NCI-H82 treated with DMSO at 0.1 percent for 48 hours (cell line): ENCODE results near the gene PIK3C2B.
"Not testable (repeated sequence)": the region's sequence is repeated elsewhere in the genome, so short reads cannot be mapped to it uniquely, and the experiment has no call there.

Experiments
- DNase-seq: peaks from one replicate; lab custom pipeline; 2025; ENCODE audit not compliant: unreplicated experiment; lab: John Stamatoyannopoulos, UW

Gene PIK3C2B, protein sequence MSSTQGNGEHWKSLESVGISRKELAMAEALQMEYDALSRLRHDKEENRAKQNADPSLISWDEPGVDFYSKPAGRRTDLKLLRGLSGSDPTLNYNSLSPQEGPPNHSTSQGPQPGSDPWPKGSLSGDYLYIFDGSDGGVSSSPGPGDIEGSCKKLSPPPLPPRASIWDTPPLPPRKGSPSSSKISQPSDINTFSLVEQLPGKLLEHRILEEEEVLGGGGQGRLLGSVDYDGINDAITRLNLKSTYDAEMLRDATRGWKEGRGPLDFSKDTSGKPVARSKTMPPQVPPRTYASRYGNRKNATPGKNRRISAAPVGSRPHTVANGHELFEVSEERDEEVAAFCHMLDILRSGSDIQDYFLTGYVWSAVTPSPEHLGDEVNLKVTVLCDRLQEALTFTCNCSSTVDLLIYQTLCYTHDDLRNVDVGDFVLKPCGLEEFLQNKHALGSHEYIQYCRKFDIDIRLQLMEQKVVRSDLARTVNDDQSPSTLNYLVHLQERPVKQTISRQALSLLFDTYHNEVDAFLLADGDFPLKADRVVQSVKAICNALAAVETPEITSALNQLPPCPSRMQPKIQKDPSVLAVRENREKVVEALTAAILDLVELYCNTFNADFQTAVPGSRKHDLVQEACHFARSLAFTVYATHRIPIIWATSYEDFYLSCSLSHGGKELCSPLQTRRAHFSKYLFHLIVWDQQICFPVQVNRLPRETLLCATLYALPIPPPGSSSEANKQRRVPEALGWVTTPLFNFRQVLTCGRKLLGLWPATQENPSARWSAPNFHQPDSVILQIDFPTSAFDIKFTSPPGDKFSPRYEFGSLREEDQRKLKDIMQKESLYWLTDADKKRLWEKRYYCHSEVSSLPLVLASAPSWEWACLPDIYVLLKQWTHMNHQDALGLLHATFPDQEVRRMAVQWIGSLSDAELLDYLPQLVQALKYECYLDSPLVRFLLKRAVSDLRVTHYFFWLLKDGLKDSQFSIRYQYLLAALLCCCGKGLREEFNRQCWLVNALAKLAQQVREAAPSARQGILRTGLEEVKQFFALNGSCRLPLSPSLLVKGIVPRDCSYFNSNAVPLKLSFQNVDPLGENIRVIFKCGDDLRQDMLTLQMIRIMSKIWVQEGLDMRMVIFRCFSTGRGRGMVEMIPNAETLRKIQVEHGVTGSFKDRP (N-terminal part only)

GRCh38 chr1:204494281-204495077 lies at the start of gene PIK3C2B:
Gene PIK3C2B, minus strand, starts transcription at chr1:204494805. Its CDS starts 25,003 bp downstream, at chr1:204469802.
- DNase-seq: peak; percentile 49

- no peak for DNase-seq
Observed at GRCh38 chr1:204544321-204544720, 49.7 kb upstream of the PIK3C2B start.

GRCh38 chr1:204541626-204542025 lies 47.0 kb upstream of the PIK3C2B start:
- DNase-seq: no peak

DNA sequence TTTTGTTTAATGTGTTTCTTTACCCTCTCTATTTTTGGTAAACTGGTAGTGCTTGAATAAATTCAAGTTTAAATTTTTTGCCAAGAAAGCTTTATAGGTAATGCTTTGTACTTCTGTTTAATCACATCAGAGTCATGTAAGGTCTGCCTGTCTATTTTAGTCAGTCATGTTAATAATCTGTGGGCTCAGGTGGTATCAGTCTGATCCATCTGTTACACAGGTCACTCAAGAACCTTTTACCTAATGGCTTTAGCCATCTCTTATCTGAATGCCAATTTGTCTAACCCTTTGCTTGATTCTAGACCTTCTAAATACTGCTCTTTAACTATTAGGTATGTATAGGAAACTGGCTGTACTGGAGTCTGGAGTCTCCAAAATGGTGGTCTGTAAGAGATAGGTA lies 38.2 kb upstream of the PIK3C2B start:
- DNase-seq: no peak

GRCh38 chr1:204530932-204531331 lies 36.3 kb upstream of the PIK3C2B start:
- DNase-seq: no peak

DNA sequence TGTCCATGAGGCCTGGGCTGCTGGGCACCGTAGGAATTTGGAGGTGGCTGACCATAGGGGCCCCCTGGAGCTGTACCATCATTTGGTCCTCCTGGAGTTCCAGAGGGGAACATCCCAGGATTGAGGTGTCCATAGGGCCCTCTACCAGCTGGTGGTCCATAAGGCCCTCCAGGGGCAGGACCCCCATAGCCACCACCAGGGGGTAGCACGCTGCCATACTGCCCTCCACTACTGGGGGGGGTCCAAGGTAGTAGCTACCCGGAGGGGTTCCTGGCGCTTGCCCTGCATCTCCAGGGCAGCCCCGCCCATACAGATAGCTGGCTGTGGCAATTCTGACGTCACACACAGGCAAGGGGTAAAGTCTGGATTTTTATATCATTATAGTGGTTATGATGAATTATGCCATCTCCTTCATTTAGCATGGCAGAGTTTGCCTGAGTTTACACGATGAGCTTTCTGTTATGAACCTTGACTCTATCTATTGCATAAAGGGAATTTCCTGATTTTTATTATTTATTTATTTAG lies 34.8 kb upstream of the PIK3C2B start:
- no peak for DNase-seq

- no peak for DNase-seq
Observed at GRCh38 chr1:204528677-204529076, 34.1 kb upstream of the PIK3C2B start.

DNA sequence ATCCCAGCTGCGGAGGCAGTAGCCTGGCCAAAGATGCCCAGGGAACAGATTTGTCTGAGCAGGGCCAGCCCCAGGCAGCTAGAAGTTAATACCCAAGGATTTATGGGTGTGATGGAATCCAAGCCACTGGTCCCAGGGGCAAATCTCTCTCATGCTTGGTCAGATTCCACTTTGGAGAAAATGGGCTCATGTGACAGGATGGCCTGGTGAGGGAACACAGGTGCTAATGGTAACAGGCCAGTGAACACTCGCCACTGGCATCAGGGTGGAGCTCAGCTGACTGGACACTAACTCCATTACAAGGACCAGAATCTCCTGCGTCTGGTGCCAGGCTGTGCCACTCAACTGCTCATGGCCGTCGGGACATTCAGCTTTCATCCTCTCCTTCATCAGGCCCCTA lies 33.6 kb upstream of the PIK3C2B start:
- DNase-seq: no peak

DNA sequence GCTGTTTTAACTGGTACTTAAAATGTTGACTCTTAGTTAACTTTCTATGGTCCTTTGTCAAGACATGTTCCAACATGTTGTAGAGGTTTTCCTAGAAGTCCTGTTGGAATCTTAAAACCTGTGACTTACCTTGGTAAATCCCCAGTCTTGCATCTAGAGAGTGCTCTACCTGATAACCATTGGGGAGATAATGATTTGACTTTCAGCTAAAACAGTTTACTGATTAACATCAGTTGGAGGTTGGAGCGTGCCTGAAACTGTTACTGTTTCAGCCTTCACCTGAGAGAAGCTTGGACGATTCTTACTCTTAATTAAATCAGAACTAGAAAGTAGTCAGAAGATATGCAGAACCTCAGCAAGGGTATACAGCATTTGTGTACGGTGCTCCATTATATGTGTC lies 30.4 kb upstream of the PIK3C2B start:
- no peak for DNase-seq

DNA sequence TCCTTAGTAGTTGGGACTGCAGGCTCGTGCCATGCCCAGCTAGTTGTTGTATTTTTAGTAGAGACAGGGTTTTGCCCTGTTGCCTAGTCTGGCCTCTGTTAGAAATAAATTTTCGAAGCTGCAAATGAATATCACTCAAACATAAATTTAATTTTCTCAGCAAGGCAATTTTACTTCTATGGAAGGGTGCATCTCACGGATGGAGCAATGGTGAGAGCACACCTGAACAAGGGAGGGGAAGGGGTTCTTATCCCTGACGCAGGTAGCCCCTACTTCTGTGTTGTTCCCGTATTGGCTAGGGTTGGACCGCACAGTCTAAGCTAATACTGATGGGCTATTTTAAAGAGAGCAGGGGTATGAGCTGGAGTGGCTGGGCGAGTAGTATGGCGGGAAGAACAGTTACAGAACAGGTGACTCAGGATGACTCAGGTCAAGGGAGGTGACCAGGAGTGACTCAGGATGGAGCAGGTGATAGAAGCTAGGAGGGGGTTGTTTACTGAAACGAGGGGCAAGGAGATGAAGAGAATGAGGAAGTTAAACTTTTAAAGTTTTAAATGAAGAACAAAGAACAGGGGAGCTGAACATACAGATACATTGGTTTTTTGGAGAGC lies 29.1 kb upstream of the PIK3C2B start:
- no peak for DNase-seq

DNA sequence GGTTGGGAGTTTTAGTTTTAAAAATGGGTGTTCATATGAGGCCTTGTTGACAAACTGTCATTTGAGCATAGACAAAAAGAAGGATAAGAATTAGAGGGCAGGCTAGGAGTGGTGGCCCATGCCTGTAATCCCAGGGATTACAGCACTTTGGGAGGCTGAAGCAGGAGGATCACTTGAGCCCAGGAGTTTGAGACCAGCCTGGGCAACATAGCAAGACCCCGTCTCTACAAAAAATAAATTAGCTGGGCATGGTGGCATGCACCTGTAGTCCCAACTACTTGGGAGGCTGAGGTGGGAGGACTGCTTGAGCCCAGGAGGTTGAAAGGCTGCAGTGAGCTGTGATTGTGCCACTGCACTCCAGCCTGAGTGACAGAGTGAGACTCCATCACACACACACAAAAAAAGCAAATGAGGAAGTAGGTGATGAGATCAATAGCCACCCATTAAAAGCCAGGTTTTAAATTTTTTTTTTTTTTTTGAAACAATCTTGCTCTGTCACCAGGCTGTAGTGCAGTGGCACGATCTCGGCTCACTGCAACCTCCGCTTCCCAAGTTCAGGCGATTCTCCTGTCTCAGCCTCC lies 27.4 kb upstream of the PIK3C2B start:
- not testable (repeated sequence) for DNase-seq

- no peak for DNase-seq
Observed at GRCh38 chr1:204520834-204521709, 26.5 kb upstream of the PIK3C2B start.

DNA sequence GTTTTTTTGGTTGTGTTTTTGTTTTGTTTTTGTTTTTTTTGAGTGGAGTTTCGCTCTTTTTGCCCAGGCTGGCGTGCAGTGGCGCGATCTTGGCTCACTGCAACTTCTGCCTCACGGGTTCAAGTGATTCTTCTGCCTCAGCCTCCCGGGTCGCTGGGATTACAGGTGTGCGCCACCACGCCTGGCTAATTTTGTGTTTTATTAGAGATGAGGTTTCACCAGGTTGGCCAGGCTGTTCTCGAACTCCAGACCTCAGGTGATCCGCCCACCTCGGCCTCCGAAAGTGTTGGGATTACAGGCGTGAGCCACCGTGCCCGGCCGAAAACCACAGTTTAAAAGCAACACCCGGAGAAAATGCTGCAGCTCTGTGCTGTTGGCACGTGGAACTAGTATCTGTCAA lies 22.8 kb upstream of the PIK3C2B start:
- not testable (repeated sequence) for DNase-seq

- DNase-seq: peak; percentile 98
Observed at GRCh38 chr1:204516180-204516879, 21.7 kb upstream of the PIK3C2B start, which contains the start of gene MDM4. Gene MDM4, plus strand, starts transcription at chr1:204516406. Its CDS starts 9,113 bp downstream, at chr1:204525519.

GRCh38 chr1:204514828-204515227 lies 20.2 kb upstream of the PIK3C2B start:
- no peak for DNase-seq

DNA sequence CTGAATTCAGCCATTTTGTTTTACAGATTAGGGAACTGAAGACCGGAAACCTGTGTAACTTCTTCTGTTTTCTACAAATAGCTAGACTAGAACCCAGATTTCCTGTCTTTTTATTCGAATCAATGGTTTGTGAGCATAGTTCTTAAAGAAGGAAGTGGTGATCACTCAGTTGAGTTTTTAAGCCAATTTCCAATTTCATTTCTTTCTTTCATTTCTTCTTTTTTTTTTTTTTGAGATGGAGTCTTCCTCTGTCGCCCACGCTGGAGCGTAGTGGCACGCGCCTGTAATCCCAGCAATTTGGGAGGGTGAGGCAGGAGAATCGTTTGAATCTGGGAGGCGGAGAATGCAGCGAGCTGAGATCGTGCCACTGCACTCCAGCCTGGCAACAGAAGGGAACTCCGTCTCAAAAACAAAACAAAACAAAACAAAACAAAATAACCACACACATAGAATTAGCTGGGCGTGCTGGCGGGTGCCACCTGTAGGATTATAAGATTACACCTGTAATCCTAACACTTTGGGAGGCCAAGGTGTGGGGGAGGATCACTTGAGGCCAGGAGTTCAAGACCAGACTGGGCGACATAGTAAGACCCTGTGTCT lies 18.6 kb upstream of the PIK3C2B start:
- DNase-seq: no peak

- DNase-seq: peak; percentile 73
Observed at GRCh38 chr1:204511366-204511765, 16.8 kb upstream of the PIK3C2B start.
